Embryonic facial prominence (tissue), 1 donor: Measurements from ENCODE around the gene CCL14.

Experiments used
- DNase-seq: peaks from one replicate; pipeline ENCODE4 v3.0.0-alpha.2; 2016; ENCODE audit errors: extremely low spot score

CCL14 gene

DNA sequence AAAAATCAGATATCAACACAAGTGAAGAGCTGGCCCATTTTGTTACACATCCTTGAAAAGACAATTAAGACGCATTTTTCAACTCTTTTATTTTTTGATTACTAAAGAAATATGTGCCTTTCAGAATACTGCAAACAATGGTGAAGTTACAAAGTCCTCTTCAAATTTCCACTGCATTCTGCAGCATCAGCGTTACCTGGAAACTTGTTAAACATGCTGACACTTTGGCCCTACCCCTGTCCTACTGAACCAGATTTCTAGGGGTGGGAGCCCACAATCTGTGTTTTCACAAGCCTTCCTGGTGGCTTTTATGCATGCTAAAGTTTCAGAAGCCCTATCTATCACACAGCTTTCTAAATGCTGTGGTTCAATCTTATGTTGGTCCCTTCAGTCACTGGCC is 4.5 kb upstream of the CCL14 start:
- no peak for DNase-seq

DNA sequence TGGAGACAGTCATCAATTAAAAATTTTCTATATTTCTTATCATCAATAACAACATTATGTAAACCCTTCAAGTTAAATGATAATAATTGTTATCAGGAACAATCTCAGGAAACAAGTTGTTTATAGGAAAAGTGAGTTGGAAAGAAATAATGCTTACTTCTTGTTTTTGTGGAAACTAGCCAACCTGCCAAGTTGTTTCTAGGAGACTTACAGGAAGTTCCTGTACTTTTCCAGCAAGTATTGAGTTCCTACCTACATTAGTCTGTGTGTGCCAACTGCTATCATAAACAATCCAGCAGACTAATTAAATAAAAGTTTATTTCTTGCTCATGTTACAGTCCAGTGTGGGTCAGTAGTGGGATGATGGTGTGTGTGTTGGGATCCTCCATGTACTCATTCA is 1.6 kb upstream of the CCL14 start:
- no peak for DNase-seq

DNA sequence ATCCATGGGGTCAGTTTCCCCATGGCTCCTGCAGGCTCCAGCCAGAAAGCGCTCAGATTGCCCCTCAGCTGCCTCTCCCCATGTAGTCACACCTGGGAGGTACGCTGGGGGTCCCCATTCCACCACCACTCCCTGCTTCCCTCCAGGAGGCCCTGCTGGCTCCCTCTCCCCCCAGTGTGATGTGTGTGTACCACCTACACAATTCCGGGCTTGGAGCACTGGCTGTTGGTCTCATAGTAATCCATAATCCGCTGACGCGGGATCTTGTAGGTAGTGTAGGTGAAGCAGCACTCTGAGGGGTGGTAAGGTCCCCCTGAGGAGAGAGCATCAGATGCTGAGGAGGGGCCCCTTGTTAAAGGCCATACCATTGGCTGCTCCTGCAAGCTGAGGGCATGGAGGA is 2.4 kb downstream of the CCL14 start:
- DNase-seq: no peak

DNA sequence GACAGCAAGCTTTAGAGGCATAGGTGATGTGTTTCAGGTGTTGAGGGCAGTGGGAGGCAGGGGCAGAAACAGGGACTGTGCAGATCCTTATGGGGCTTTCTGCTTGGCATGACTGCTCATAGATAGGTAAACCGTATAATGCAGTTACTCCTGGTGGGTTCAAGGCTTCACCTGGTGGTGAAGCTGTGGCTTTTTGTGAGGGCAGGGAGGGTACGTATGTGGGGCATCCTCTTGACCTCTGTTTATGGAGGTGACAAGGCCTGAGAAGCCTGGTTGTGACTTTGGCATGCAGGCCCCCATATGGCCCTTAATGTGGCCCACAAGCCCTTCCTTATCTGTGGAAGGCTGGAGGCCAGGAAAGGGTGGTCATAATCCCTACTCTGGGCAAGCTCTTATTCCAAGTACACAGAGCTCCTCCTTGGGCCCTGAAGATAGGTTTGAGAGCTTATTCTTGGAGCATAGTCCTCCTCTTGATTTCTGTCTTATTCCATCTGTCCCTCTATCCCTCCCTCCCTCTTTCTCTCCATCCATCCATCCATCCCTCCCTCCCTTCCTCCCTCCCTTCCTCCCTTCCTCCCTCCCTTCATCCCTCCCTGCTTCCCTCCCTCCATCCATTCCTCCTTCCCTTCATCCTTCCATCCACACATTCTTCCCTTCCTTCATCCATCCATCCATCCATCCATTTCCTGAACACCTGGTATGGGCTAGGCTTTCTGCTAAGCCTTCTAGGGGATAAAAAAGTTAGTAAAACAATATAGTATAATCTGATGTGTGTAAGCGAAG is 3.9 kb downstream of the CCL14 start:
- DNase-seq: no peak

DNA sequence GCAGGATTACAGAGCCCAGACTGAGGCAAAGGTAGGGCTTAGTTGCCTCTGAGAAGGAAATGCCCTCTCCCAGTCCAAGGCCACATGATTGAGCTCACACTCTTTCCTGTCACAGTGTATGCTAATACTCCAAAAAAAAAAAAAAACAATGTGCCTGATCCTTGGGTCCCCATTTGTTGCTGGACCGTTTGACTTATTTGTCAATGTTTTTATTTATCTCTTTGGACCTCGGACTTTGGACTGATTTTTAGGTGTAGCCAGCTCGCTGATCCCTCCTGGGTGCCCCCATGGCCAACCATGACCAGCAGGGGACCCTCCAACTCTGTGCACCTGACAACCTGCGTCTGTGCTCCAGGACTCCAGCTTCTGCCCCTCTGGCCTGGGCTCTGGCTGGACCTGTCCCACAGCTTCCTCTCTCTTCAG is 4.6 kb downstream of the CCL14 start:
- DNase-seq: no peak

DNA sequence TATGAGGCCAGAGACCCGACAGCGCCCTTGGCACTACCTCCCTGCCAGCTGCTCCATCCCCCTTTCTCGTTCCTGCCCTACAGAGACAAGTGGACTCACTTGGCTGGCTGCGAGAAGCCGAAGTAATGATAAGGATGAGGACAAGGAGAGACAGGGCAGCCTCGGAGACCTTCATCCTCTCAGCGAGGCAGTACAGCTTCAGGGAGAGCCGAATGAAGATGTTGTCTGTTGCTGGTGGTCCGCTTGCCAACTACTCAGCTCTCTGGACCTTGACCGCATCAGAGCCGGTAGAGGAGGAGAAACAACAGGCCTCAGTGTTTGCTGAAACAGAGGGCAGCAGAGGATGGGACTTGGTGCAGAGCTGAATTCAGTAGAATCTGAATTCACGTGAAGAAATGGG is 5.3 kb downstream of the CCL14 start, which contains the start of gene CCL16:
TSS of gene CCL16 (minus strand) at position 252 of the 400 bp plus-strand sequence. CDS start at position 175, 77 bp downstream.
- no peak for DNase-seq

DNA sequence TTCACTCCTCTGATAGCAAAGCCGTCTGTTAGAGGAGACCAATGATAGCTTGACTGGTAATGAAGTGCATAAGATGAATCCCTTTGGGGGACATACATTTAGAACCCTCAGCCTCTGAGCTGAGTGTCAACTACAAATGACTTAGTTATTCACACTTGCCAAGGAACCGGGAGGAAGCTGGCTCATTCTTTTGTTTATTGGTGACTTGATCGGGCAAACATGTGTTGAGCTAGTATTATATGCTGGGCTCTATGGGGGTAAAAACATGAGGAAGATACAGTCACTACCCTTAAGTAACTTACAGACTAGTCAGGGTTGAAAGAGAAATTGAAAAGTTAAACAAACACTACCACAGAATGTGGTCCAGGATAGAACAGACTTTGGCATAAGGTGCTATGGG is 8.2 kb downstream of the CCL14 start:
- DNase-seq: no peak

DNA sequence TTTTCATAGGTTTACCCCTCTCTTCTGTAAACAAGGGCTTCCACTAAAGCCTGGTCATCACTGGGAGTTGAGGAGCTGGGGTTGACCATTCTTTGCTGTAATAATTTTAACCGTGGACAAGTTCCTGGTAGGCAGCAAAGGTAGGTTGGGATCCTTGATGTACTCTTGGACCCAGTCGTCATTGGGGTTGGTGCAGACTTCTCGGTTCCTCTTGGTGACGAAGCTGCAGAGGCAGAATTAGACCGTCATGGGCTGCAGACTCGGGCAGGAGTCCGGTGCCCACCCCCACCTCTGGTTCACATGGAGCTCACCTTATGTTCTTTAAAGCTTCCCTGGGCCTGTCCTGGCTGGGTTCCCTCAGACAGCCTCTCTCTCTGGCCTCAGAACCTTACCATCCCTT is 9.0 kb downstream of the CCL14 start:
- no peak for DNase-seq

DNA sequence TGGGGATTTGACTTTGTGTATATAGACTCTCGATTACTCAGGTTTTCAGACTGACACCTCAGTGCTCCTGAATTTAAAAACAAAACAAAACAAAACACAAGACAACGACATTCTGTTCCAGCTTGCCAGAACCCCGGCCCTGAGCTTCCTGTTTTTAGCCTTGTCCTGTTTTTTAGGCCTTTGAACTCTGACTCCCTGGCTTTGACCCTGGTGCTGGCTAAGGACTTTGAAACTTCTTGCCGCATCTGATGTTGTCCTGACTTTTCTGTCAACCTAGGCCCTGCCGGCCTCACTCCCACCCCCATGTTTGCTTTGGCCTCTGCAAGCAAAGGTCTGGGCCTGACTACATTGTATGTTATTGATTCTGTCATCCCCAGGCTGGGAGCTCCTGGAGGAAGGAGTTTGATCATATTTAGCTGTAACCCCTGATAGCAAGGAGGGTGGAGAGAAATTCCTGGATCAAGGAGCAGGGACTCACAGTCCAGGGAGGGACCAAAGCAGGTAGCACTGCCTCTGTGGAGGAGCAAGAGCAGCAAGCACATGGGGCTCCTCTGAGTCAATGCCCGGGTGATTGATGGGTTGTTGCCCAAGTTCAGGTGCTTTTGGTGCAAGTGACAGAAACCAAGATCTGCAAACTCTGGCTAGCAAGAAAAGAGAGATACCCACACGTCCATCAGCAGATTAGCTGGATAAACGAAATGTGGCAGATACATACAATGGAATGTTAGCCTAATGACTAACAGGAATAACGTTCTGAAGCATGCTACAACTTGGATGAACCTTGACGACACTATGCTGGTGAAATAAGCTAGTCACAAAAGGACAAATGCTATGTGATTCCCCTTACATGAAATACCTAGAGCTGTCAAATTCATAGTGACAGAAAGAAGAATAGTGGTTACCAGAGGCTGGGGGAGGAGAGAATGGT is 12.9 kb downstream of the CCL14 start:
- no peak for DNase-seq

DNA sequence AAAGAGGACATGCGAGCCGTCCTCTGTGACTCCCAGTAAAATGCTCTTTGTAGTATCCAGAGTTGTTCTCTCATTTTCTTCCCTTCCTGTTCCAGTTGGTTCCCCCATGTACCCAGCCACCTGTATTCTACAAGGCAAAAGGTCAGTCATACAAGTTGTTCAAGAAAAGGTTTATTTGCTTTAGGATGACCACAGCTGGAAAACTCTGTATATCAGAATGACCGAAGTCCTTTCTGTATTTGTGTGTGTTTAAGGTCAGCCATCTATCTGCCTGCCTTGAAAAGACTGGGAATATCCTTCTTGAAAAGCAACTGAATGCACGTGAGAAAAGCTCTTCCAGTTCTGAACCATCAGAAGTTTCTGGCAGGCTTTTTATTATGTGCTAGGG is 13.6 kb downstream of the CCL14 start:
- DNase-seq: no peak

DNA sequence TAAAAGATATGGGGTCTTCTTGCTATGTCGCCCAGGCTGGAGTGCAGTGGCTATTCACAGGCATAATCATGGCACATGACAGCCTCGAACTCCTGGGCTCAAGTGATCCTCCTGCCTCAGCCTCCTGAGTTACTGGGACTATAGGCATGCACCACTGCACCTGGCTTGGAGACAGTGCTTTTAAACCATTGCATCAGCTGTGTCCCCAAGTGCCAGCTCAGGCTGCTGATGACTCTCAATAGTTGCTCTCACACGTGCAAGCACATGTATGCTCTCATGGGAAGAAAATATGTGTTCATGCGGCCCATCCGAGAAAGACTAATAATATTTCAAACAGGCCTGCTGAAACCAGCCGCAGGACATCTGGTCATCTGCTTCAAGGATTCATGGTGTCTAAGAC is 14.0 kb downstream of the CCL14 start:
- no peak for DNase-seq

DNA sequence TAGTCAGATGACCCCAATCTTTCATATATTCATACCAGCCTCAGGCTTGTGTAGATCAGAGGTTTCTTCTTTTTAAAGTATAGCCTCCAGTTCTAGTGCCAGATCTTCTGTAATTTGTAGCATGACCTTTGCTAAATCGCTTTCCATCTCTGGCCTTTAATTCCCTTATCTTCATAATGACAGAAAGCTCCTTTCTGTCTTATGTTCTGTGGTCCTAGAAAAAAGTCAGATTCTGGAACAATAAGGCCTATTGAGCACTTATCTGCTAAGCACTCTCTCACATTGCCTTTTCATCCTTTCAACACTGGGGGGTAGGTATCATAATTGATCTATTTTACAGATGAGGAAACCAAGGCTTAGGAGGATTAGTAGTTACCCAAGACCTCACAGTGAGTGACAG is 14.5 kb downstream of the CCL14 start:
- no peak for DNase-seq

DNA sequence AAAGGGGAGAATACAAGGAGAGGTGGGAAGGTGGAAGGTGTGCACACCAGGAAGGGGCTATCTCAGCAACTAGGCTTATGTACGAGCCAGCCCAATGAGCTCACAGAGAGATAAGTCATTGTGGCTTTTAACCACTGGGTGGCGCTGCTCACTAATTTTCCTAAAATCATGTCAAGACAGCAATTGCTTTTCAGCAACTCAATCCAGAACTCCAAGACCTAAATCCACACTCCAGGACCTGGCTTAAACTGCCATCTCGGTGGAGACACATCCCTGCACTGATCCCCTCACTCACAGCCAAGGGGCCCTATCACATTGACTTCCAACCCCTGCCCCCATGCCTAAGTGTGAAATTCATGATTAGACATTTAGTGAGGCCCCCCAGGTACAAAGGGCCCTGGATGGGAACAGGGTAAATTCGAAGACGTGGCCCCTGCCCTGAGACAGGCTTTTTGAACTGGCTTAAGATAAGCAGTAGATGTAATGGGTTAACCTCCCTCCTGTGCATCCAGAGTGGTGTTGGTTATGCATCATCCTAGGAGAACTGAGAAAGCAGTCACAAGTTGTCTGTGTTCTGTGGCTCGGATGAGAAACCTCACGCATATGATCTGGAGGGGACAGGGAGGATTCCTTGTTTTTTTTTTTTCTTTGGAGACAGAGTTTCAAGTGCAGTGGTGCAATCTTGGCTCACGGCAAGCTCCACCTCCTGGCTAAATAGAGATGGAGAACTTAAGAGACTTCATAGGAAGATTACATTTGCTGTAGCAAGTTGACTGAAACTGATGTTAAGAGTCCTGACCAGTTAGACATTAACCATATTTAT is 16.8 kb downstream of the CCL14 start:
- DNase-seq: peak; percentile 69

DNA sequence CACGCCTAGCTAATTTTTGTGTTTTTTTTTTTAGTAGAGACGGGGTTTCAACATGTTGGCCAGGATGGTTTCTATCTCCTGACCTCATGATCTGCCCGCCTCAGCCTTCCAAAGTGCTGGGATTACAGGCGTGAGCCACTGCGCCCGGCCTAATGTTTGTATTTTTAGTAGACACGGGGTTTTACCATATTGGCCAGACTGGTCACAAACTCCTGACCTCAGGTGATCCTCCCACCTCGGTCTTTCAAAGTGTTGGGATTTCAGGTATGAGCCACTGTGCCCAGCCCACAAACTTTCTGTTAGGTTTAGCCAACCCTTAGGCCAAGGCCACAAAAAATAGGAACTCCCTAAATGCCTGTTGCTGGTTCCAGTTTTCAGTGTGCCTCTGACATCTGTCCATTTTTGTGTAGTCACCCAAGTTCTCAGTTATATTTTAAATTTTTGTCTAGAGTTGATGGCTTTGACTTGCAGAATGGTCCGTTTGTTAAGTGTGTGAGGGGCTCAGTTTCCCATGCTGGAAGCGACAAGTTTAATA is 17.9 kb downstream of the CCL14 start:
- DNase-seq: no peak

DNA sequence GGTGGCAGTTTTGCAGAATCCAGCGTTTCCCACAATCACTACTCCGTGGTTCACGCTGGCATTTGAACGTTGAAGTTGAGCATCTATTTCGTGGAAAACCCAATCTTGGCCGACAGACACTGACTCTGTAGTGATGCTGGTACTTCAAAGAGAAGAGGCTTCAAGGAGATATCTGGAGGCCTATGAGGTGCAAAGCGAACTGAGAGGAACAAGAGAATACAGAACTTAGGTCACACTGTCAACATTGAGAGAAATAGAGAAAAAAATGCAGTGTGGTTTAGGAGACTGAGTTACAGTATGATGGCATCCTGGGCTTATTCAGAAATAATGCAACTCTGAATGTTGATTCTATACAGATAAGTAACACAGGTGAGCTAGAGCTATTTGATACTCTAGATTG is 21.3 kb downstream of the CCL14 start:
- DNase-seq: no peak

DNA sequence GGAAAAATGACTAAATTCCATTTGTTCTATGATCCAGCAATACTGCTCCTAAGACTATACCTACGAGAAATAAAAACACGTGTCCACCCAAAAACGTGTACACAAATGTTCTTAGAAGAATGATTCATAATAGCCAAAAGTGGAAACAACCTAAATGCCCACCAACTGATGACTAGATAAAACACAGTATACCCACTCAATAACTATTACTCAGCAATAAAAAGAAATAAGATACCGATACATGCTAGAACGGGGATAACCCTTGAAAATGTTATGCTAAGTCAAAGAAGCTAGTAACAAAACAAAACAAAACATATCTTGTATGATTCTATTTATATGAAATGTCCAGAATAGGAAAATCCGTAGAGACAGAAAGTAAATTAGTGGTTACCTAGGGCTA is 22.9 kb downstream of the CCL14 start:
- no peak for DNase-seq

DNA sequence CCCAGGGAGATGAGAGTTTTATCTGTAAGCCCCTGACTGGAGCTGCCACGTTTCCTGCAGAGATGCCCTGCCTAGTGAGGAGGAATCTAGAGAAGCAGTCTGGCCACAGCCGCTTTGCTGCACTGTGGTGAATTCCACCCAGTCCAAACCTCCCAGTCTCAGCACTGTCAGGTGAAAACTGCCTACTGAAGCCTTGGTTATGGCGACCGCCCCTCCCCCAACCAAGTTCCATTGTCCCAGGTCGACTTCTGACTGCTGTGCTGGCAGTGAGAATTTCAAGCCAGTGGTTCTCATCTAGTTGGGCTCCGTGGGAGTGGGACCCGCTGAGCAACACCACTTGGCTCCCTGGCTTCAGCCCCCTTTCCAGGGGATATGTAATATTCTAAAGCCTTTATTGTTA is 32.8 kb downstream of the CCL14 start:
- DNase-seq: no peak

DNA sequence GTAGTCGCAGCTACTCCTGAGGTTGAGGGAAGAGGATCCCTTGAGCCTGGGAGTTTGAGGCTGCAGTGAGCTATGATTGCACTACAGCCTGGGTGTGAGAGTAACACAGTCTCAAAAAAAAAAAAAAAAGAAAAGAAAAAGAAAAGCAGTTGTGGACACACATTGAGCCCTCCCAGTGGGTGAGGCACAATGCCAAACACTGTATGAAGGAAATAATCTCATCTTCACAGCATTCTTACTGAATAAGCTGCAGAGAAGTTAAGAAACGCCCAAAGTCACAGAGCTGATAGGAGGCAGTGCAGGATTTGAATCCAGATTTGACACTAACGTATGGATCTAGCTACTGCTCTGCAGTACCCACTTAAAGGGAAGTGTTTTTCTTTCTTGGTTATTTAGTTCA is 37.1 kb downstream of the CCL14 start:
- no peak for DNase-seq

DNA sequence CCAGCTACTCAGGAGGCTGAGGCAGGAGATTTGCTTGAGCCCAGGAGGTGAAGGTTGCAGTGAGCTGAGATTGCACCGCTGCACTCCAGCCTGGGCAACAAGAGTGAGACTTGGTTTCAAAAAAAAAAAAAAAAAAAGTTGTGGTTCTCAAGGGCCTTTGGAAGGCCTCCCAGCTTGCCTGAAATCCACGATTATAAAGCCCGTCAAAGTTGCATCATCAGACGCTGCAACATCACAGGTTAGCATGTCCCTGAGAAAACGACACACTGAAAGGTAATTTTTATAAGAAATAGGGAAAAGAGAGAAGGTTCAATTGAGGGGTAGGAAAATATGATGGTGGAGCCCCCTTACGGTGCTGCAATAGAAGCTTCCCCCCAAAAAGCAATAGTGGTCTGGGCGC is 38.4 kb downstream of the CCL14 start:
- no peak for DNase-seq

DNA sequence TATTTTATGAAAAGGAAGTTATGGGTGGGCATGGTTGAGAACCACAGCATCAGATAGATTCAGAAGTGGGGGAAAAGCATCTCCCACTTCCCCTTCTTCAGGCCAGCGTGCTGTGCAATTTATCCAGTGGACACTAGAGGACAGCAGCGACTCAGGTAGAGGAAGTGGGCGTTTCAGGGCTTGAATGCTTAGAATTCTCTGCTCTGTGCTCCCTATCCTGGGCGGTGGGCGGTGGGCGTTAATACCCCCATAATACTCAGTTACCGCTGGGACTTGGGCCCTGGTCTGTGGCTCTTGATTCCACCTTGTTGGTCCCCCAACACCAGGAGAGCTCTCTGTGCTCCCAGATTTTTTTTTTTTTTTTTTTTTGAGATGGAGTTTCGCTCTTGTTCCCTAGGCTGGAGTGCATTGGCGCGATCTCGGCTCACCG is 39.4 kb downstream of the CCL14 start:
- DNase-seq: no peak

DNA sequence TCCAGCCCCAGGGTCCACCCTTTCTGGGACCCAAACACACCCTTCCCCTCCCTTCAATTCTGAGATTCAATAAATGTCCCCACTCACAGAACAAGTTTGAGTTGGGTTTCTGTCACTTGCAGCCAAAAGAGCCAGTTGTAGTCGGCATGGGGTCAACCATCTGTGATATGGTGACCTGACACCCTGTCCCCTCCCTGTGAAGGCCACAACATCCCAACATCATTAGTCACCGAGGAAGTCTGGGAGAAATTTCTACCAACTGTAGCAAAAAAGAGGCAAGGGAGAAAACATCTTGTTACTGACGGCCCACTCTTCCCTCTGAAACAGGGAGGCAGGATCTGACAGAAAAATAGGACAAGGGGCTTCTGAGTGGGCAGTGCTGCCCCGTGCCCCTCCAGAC is 42.4 kb downstream of the CCL14 start:
- no peak for DNase-seq

DNA sequence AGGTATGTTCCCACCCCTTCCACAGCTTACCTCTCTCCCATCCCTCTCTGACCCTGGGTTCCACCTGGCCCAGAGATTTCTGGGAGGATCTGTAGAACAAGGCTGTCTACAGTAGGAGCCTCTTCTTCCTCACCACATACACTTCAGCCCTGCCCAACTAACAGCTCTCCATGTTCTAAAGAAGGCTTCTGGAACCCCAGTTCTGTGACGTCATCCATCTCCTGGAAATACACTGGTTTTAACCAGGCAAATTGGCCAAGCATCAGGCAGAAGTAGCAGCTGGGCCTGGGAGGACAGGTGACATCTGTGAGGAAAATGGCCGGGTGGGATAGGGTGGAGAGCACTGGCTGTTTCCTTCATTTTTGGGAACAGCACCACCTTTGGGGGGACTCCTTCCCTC is 43.0 kb downstream of the CCL14 start, which contains the start of gene LYZL6:
TSS of gene LYZL6 (minus strand) at position 177 of the 400 bp plus-strand sequence. CDS start 4,357 bp downstream, outside the sequence.
- no peak for DNase-seq
